ENCODE results near the gene ST3GAL3.

DNA sequence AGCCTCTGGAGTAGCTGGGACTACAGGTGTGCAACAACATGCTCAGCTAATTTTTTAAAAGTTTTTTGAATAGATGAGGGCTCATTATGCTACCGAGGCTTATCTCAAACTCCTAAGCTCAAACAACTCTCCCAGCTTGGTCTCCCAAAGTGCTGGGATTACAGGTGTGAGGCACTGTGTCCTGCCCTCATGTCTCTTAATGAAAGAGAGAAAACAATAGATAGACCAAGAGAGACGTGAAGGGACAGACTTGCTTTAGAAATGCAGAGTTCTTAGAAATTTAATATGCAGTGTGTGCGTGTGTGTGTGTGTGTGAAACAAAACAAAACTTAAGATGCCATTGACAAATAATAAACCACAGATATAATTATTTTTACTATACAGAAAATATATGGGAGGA, 105.2 kb downstream of the ST3GAL3 start:
- TF ChIP-seq, protein P1, sequence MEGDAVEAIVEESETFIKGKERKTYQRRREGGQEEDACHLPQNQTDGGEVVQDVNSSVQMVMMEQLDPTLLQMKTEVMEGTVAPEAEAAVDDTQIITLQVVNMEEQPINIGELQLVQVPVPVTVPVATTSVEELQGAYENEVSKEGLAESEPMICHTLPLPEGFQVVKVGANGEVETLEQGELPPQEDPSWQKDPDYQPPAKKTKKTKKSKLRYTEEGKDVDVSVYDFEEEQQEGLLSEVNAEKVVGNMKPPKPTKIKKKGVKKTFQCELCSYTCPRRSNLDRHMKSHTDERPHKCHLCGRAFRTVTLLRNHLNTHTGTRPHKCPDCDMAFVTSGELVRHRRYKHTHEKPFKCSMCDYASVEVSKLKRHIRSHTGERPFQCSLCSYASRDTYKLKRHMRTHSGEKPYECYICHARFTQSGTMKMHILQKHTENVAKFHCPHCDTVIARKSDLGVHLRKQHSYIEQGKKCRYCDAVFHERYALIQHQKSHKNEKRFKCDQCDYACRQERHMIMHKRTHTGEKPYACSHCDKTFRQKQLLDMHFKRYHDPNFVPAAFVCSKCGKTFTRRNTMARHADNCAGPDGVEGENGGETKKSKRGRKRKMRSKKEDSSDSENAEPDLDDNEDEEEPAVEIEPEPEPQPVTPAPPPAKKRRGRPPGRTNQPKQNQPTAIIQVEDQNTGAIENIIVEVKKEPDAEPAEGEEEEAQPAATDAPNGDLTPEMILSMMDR (conservative IDR thresholded peaks at IDR 0.05): no peak
- TF ChIP-seq ZFX (IDR thresholded peaks at IDR 0.05): no peak

Data from C4-2B (cell line).